Epithelial cell of proximal tubule (primary cell): ENCODE data around the gene CECR2. TPM values are rescaled to one million over a fixed set of nuclear protein-coding genes. Genes with fewer than 3 reads are reported as not detected.

Source experiments
- DNase-seq: peaks from one replicate; pipeline ENCODE4 v3.0.0-alpha.2; 2011; ENCODE audit warnings: low read depth
- H3K4me3 ChIP-seq: 2 replicates; pipeline ENCODE4 v1.5.1; 2011; ENCODE audit warnings: low read depth, mild to moderate bottlenecking, low read length
- total RNA-seq: library from RNA; depleted of rRNA; stranded (reverse); fragments of >200 nt; gene quantifications from 2 replicates; pipeline ENCODE4 v1.2.3, GENCODE V29; 2015
- TF ChIP-seq, protein P1 (sequence below): conservative IDR thresholded peaks from 2 replicates; pipeline ENCODE4 v1.5.1; 2012; ENCODE audit warnings: low read depth, mild to moderate bottlenecking, low read length

Gene CECR2
- total RNA-seq, 1 donor from 2014 or later = 3.7 TPM

DNA sequence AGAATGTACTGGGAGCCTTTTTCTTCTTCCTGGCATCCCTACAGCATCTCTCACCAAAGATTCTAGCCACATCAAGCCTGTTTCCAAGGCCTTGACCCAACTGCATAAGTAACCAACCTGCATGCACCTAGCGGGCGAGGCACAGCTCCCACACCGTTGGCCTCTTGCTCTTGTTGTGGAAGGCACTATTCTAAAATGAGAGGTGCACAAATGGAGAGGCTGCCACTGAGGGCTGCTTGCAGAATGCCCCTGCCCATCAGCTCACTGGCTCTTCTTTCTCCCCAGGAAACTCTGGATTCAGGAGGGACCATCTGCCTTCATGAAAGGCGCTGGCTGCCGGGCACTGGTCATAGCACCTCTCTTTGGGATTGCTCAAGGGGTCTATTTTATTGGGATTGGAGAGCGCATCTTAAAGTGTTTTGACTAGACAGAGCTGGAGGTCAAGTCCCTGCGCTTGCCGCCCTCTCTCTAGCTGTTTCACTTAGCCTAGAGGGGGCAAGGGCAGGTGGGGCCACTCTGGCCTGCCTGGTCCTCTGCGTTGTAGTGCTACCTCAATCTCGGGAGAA lies 220.6 kb downstream of the CECR2 start:
- TF ChIP-seq, protein P1, sequence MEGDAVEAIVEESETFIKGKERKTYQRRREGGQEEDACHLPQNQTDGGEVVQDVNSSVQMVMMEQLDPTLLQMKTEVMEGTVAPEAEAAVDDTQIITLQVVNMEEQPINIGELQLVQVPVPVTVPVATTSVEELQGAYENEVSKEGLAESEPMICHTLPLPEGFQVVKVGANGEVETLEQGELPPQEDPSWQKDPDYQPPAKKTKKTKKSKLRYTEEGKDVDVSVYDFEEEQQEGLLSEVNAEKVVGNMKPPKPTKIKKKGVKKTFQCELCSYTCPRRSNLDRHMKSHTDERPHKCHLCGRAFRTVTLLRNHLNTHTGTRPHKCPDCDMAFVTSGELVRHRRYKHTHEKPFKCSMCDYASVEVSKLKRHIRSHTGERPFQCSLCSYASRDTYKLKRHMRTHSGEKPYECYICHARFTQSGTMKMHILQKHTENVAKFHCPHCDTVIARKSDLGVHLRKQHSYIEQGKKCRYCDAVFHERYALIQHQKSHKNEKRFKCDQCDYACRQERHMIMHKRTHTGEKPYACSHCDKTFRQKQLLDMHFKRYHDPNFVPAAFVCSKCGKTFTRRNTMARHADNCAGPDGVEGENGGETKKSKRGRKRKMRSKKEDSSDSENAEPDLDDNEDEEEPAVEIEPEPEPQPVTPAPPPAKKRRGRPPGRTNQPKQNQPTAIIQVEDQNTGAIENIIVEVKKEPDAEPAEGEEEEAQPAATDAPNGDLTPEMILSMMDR = no peak
- no peak for DNase-seq
- H3K4me3 ChIP-seq = no peak overlapping the region

DNA sequence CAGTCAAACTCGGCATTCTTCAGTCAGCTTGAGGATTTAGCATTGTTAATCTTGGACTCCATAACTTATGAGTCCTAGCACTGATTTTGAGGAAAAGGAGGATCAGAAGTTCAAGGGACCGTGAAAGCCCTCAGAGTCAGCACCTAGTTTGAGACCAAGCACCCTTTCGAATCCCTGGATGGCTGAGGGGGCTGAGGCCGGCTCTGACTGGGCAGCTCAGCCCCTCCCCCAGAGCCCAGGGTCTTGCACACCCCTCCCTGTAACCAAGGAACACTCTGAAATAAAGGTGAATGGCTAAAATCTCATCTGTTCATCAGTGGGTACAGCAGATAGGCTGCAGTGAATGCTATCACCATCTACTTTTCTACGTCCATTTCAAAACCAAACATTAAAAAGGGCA lies 221.3 kb downstream of the CECR2 start:
- no peak overlapping the region for H3K4me3 ChIP-seq

DNA sequence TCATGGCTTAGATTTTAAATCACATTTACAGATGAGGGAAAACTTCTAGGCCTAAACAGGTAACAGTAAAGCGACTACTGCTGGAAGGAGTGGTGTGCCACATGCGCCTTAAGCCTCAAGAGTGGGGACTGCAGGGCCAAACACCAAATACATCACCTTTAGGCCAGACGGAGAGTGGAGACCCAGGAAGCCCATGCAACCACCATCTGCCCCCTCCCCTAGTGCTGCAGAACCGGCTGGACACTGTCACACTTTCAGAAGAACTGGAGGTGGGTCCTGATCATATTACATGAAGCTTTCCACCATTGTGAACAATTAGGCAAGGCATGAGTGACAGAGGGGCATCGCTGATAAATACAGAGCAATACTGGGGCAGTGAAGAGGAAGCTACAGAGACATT lies 222.9 kb downstream of the CECR2 start:
- DNase-seq = no peak
- TF ChIP-seq, protein P1 = no peak
- no peak overlapping the region for H3K4me3 ChIP-seq

More for the DNA sequence above, 221.3 kb downstream of the CECR2 start:
- TF ChIP-seq, protein P1 = no peak
- DNase-seq = no peak

DNA sequence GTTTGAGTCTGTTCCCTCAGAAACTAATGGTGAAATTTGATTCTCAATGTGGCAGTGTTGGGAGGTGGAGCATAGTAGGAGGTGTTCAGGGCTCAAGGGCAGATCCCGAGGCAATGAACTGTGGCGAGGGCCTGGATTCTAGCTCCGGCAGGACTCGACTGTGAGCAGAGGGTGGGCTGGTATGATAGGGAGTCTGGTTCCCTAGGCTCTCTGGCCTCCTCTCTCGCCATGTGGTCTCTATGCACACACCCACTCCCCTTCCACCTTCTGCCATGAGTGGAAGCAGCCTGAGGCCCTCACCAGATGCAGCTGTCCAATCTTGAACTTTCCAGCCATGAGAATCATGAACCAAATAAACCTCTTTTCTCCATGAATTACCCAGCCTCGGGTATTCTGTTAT lies 227.0 kb downstream of the CECR2 start:
- DNase-seq = no peak
- TF ChIP-seq, protein P1 = no peak
- no peak overlapping the region for H3K4me3 ChIP-seq

DNA sequence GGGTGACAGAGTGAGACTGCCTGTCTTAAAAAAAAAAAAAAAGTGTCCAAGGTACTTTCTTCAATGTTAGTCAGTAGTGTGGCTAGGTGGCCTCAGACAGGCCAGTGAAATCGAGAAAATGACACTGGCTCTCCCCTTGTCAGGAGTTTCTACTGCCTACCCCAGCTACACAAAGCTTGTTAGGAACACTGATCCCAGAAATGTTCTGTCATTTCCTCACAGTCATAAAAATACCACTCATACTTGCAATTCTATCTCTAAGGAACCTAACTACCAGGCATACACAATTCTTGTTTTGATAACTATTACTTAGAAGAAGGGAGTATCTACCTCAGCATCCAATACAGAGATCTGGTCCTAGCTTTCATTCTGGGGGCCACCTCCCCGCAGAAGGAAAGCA lies 228.0 kb downstream of the CECR2 start:
- H3K4me3 ChIP-seq = no peak overlapping the region
- TF ChIP-seq, protein P1 = no peak
- DNase-seq = no peak

DNA sequence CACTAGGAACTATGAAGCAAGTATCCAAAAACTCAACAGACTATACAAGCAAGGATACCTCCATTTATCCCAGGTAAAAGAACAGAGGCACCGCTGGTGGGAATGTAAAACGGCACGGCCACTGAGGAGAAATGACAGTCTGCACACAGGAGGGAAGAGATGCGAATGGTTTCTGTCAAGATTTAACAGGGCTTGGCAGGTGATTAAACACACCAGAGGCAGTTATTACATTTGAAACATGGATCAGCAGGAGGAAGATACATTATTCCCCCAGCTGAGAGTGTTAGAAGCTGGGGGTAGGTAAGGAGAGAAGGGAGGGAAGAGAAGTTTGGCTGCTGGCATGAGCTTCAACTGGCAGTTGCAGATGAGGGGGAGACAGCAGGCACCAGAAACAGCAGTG lies 229.1 kb downstream of the CECR2 start:
- TF ChIP-seq, protein P1 = no peak
- no peak overlapping the region for H3K4me3 ChIP-seq
- DNase-seq = no peak

DNA sequence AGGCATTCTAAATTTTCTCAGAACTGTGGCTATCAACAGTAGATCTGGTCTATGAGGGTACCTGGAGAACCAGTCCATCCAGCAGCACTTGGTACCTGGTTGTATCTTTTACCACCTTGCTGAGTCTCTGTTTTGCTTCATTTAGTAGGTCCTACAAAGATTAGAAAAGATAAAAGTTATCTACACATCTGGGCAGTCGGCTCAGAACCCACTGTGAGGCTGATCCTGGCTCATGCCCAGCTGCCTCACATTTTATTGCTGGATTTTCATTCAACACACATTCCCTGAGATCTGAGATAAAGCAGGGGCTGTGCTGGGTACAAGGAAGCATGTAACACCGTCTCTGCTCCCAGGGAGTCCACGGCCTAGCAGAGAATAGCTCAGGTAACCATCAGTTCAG lies 231.8 kb downstream of the CECR2 start:
- TF ChIP-seq, protein P1 = no peak
- no peak overlapping the region for H3K4me3 ChIP-seq
- no peak for DNase-seq
